K562 (cell line): ENCODE results near the gene SPINK8.

ENCODE experiments used
- ARHGAP35 ChIP-seq: fragments of 450-650 bp; IDR thresholded peaks from 2 replicates; pipeline ENCODE4 v1.6.1; 2018; ENCODE audit not compliant: partially characterized antibody
- MAFK ChIP-seq: IDR thresholded peaks from 2 replicates; pipeline ENCODE4 v1.6.1; 2011; ENCODE audit warnings: low read length, improper control_type of control experiment
- POLR2A ChIP-seq: fragments of 450-650 bp; conservative IDR thresholded peaks from 2 replicates; pipeline ENCODE4 v1.6.1; 2016
- SIX5 ChIP-seq, 2 experiments: IDR thresholded peaks; 2 replicates each; pipeline ENCODE4 v1.6.1; 2011; ENCODE audit warnings: low read length in 2 of 2, borderline replicate concordance in 1 of 2, low read depth in 1 of 2, mild to moderate bottlenecking in 1 of 2, moderate library complexity in 1 of 2; ENCODE audit not compliant: insufficient read depth in 1 of 2
- SREBF2 ChIP-seq: sonication (generic); formaldehyde crosslinking; IDR thresholded peaks from 2 replicates; pipeline ENCODE4 v1.4.0; 2020; ENCODE audit warnings: mild to moderate bottlenecking, missing genetic modification reagents
- TF ChIP-seq, protein P1 (sequence below), 3 experiments: IDR thresholded peaks in 2 of 3; conservative IDR thresholded peaks in 1 of 3; 2 replicates each; pipeline ENCODE4 v1.5.1; 2011 to 2012; ENCODE audit warnings: low read length in 3 of 3, mild to moderate bottlenecking in 3 of 3, control low read depth in 2 of 3, improper control_type of control experiment in 1 of 3, inconsistent platforms in 1 of 3, low read depth in 1 of 3, mixed read lengths in 1 of 3, moderate library complexity in 1 of 3; ENCODE audit not compliant: insufficient read depth in 2 of 3
- TF ChIP-seq, protein P2 (sequence below): fragments of 450-650 bp; IDR thresholded peaks from 2 replicates; pipeline ENCODE4 v1.6.1; 2016; ENCODE audit warnings: borderline replicate concordance

DNA sequence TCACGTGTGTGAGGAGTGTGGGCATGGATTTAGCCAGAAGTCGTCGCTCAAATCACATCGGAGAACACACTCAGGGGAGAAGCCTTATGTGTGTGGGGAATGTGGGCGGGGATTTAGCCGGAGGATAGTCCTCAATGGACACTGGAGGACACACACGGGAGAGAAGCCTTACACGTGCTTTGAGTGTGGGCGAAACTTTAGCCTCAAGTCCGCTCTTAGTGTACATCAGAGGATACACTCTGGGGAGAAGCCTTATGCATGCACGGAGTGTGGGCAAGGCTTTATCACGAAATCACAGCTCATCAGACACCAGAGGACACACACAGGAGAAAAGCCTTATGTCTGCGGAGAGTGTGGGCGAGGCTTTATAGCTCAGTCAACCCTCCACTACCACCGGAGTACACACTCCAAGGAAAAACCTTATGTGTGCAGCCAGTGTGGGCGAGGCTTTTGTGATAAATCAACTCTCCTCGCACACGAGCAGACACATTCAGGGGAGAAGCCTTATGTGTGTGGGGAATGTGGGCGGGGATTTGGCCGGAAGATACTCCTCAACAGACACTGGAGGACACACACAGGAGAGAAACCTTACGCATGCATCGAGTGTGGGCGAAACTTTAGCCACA lies 64.4 kb downstream of the SPINK8 start:
- TF ChIP-seq SIX5 (IDR thresholded peaks at IDR 0.05; ENCODE audit: borderline replicate concordance in 1 of 2, insufficient read depth in 1 of 2, low read depth in 1 of 2, low read length in 2 of 2): no peak
- TF ChIP-seq, protein P1, sequence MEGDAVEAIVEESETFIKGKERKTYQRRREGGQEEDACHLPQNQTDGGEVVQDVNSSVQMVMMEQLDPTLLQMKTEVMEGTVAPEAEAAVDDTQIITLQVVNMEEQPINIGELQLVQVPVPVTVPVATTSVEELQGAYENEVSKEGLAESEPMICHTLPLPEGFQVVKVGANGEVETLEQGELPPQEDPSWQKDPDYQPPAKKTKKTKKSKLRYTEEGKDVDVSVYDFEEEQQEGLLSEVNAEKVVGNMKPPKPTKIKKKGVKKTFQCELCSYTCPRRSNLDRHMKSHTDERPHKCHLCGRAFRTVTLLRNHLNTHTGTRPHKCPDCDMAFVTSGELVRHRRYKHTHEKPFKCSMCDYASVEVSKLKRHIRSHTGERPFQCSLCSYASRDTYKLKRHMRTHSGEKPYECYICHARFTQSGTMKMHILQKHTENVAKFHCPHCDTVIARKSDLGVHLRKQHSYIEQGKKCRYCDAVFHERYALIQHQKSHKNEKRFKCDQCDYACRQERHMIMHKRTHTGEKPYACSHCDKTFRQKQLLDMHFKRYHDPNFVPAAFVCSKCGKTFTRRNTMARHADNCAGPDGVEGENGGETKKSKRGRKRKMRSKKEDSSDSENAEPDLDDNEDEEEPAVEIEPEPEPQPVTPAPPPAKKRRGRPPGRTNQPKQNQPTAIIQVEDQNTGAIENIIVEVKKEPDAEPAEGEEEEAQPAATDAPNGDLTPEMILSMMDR (IDR thresholded peaks at IDR 0.05 in 2 of 3, conservative IDR thresholded peaks at IDR 0.05 in 1 of 3; ENCODE audit: insufficient read depth in 2 of 3, low read depth in 1 of 3, low read length in 3 of 3): no peak
- TF ChIP-seq POLR2A: no peak
- no peak for TF ChIP-seq ARHGAP35
- TF ChIP-seq MAFK: no peak
- TF ChIP-seq, protein P2, sequence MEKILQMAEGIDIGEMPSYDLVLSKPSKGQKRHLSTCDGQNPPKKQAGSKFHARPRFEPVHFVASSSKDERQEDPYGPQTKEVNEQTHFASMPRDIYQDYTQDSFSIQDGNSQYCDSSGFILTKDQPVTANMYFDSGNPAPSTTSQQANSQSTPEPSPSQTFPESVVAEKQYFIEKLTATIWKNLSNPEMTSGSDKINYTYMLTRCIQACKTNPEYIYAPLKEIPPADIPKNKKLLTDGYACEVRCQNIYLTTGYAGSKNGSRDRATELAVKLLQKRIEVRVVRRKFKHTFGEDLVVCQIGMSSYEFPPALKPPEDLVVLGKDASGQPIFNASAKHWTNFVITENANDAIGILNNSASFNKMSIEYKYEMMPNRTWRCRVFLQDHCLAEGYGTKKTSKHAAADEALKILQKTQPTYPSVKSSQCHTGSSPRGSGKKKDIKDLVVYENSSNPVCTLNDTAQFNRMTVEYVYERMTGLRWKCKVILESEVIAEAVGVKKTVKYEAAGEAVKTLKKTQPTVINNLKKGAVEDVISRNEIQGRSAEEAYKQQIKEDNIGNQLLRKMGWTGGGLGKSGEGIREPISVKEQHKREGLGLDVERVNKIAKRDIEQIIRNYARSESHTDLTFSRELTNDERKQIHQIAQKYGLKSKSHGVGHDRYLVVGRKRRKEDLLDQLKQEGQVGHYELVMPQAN: no peak
- no peak for TF ChIP-seq SREBF2 (CRISPR knock-in tag)
